Progenitor cell of endocrine pancreas (in vitro differentiated cells): ENCODE results near the gene TGFB1I1. TPM values are rescaled to one million over a fixed set of nuclear protein-coding genes. Genes with fewer than 3 reads are reported as not detected.
"Not testable (repeated sequence)": the region's sequence is repeated elsewhere in the genome, so short reads cannot be mapped to it uniquely, and the experiment has no call there.

ENCODE experiments used
- DNase-seq: peaks from one replicate; pipeline ENCODE4 v3.0.0; 2021; ENCODE audit warnings: low spot score; ENCODE audit not compliant: unreplicated experiment
- H3K27ac Mint-ChIP-seq: 2 replicates; pipeline ENCODE4 v1.8.0; 2021; ENCODE audit warnings: mild to moderate bottlenecking, moderate library complexity, mixed read lengths
- H3K27me3 Mint-ChIP-seq: 2 replicates; pipeline ENCODE4 v1.8.0; 2021; ENCODE audit warnings: mixed read lengths
- H3K36me3 Mint-ChIP-seq: 2 replicates; pipeline ENCODE4 v1.8.0; 2022; ENCODE audit warnings: mixed read lengths; ENCODE audit not compliant: insufficient read depth
- H3K4me1 Mint-ChIP-seq: 2 replicates; pipeline ENCODE4 v1.8.0; 2021; ENCODE audit warnings: low read depth, mixed read lengths
- H3K4me3 Mint-ChIP-seq: 2 replicates; pipeline ENCODE4 v1.8.0; 2021; ENCODE audit warnings: low read depth, mild to moderate bottlenecking, moderate library complexity, mixed read lengths
- H3K9me3 Mint-ChIP-seq: 2 replicates; pipeline ENCODE4 v1.8.0; 2021; ENCODE audit warnings: low read depth, mixed read lengths
- CTCF ChIP-seq: fragments of 200-600 bp; sonication (generic); IDR thresholded peaks from one replicate; pipeline ENCODE4 v1.5.0; 2021; ENCODE audit warnings: antibody characterized with exemption, mild to moderate bottlenecking; ENCODE audit not compliant: unreplicated experiment
- total RNA-seq: library from RNA; stranded (reverse); gene quantifications from 2 replicates; pipeline ENCODE4 v1.2.1, GENCODE V29; 2021

The TGFB1I1 gene
- total RNA-seq, 1 donor from 2014 or later: 4.5 TPM

DNA sequence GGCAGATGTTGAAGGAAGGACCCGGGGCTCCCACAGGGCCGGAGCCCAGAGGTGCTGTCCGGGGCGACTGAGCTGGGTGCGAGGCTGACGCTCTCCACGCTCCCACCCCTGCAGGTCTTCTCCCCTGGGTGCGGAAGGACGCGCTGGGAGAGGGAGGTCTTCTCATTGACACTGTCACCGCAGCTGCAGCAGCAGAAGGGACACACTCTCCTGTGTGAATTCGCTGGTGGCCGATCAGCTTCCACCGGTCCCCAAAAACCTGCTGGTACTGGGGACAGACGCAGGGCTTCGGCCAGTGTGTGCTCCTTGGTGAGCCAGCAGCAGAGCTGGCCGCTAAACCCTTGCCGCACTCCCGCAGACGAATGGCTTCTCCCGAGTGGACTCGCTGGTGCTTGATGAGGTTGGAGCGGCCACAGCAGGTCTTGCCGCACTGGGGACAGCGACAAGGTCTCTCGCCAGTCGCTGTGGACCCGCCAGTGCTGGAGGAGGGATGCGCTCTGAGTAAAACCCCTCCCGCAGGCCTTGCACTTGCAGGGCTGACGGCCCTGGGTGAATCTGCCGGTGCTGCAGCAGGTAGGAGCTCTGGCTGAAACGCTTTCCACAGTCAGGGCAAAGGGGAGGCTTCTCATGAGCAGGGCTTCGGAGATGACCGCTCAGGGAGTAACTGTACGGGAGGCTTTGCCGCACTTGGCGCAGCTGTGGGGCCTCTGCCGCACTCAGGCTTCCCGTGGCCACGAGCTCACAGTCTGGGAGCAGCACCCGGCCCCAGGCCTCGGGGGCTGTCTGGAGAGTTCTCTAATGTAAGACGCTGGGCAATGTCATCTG, 35.5 kb upstream of the TGFB1I1 start:
- DNase-seq: no peak

GRCh38 chr16:31438414-31438813, 33.5 kb upstream of the TGFB1I1 start:
- Mint-ChIP-seq H3K9me3 (no peaks in the 10 kb centered on the region), H3K36me3 (no peaks in the 10 kb centered on the region), H3K27ac (no peak overlapping the region), H3K4me3 (no peak overlapping the region), H3K4me1 (no peaks in the 10 kb centered on the region), H3K27me3 (no peaks in the 10 kb centered on the region)
- no peak for TF ChIP-seq CTCF
- DNase-seq: no peak

More for the DNA sequence above, 35.5 kb upstream of the TGFB1I1 start:
- H3K27me3 Mint-ChIP-seq: no peaks in the 10 kb centered on the region
- H3K9me3 Mint-ChIP-seq: no peaks in the 10 kb centered on the region
- H3K4me3 Mint-ChIP-seq: no peak overlapping the region
- no peak overlapping the region for H3K27ac Mint-ChIP-seq
- no peak for TF ChIP-seq CTCF
- H3K36me3 Mint-ChIP-seq: no peaks in the 10 kb centered on the region
- H3K4me1 Mint-ChIP-seq: no peaks in the 10 kb centered on the region

DNA sequence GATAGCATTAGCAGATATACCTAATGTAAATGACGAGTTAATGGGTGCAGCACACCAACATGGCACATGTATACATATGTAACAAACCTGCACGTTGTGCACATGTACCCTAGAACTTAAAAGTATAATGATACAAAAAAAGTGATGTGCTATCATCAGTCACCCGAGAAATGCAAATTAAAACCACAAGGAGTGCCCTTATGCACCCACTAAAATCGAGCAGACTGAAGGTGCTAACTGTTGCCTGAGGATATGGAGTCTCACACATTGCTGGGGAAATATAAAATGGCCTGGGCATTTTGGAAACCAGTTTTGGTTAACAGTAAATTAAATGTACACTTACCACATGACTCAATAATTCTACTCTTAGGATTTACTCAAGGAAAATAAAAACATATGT, 32.9 kb upstream of the TGFB1I1 start:
- not testable (repeated sequence) for H3K36me3 Mint-ChIP-seq, H3K27ac Mint-ChIP-seq, H3K4me3 Mint-ChIP-seq, H3K27me3 Mint-ChIP-seq, H3K4me1 Mint-ChIP-seq, H3K9me3 Mint-ChIP-seq, DNase-seq

GRCh38 chr16:31439519-31439918, 32.4 kb upstream of the TGFB1I1 start:
- no peaks in the 10 kb centered on the region for H3K36me3 Mint-ChIP-seq
- H3K27me3 Mint-ChIP-seq: no peaks in the 10 kb centered on the region
- H3K4me3 Mint-ChIP-seq: no peak overlapping the region
- DNase-seq: no peak
- H3K9me3 Mint-ChIP-seq: no peaks in the 10 kb centered on the region
- H3K27ac Mint-ChIP-seq: no peak overlapping the region
- no peaks in the 10 kb centered on the region for H3K4me1 Mint-ChIP-seq
- no peak for TF ChIP-seq CTCF

DNA sequence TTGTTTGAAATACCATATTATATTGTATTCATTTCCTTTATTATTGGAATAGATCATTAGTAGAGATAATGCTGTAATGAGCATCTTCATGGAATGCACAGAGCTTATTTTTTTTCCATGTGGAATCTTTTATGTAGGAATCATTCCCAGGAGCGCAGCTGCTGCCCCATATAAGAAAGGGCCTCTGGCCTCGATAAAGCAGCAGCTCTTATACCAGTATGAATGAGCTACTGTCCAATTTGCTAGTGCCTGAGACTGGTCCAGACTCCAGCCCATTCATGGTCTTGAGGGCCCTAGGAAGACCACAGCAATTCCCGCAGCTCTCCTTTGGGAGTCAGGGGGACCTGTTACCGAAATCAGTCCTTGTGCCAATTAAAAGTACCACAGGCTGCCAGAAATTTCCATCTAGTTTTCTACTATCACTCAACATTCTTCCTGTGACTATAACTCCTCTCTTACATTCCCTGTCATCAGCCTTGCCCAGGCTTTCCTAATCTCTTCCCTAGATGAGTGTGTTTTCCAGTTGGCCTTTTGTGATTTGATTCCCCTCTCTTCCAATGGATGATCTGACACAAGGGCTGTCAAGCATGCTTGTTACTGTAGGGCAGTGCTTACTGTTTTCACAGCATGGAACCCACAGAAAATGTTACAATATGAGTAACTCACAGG, 31.3 kb upstream of the TGFB1I1 start:
- DNase-seq: no peak
- Mint-ChIP-seq H3K36me3 (no peaks in the 10 kb centered on the region), H3K27me3 (peaks cover 3% of the 10 kb centered on the region), H3K9me3 (no peaks in the 10 kb centered on the region), H3K4me1 (no peaks in the 10 kb centered on the region), H3K4me3 (no peak overlapping the region), H3K27ac (no peak overlapping the region)
- no peak for TF ChIP-seq CTCF
